Measurements from ENCODE around the gene ARHGAP10.

ARHGAP10 gene

DNA sequence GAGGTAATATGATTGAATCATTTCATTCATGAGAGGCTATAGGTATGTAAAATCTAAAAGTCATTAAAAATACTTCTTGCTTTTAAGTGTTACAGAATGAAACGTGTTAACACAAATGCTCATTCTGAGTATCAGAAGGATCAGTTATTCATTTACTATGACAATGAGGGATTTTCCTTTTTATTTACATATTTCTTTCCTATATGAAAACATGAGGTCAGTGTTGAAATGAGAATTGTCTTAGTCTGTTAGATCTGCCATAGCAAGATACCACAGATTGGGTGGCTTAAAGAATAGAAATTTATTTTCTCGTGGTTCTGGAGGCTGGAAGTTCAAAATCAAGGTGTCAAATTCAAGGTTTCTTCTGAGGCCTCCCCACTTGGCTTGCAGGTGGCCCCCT, 181.2 kb downstream of the ARHGAP10 start:
- H3K9me3 Mint-ChIP-seq, result no peaks in the 10 kb centered on the region
- H3K36me3 Mint-ChIP-seq (ENCODE audit: low read depth), result peaks cover 53% of the 10 kb centered on the region
- TF ChIP-seq, protein P1, sequence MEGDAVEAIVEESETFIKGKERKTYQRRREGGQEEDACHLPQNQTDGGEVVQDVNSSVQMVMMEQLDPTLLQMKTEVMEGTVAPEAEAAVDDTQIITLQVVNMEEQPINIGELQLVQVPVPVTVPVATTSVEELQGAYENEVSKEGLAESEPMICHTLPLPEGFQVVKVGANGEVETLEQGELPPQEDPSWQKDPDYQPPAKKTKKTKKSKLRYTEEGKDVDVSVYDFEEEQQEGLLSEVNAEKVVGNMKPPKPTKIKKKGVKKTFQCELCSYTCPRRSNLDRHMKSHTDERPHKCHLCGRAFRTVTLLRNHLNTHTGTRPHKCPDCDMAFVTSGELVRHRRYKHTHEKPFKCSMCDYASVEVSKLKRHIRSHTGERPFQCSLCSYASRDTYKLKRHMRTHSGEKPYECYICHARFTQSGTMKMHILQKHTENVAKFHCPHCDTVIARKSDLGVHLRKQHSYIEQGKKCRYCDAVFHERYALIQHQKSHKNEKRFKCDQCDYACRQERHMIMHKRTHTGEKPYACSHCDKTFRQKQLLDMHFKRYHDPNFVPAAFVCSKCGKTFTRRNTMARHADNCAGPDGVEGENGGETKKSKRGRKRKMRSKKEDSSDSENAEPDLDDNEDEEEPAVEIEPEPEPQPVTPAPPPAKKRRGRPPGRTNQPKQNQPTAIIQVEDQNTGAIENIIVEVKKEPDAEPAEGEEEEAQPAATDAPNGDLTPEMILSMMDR (IDR thresholded peaks at IDR 0.05), result no peak
- H3K4me3 Mint-ChIP-seq, result no peak overlapping the region
- H3K4me1 Mint-ChIP-seq, result no peaks in the 10 kb centered on the region
- no peak overlapping the region for H3K27ac Mint-ChIP-seq
- DNase-seq, result no peak
- H3K27me3 Mint-ChIP-seq (ENCODE audit: low read depth, poor library complexity), result no peaks in the 10 kb centered on the region

DNA sequence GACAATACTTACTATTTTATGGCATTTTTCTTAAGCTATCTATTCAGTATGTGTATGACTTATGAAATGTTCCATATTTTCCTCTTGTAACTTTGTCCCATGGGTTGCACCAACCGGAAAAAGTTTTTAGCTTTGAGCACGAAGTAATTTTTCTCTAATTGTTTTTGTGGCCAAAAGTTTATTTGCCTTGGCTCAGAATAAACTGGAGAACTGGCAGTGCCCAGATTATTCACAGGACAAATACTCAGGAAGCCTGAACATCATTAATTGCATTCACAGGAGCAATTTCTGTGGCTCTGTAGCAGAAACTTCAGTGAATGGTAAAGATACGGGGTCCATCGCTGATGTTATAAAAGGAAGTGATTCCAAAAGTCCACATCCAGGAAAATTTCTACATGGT, 184.5 kb downstream of the ARHGAP10 start:
- Mint-ChIP-seq H3K27ac (no peak overlapping the region), H3K4me1 (no peaks in the 10 kb centered on the region), H3K9me3 (no peaks in the 10 kb centered on the region), H3K4me3 (no peak overlapping the region), H3K27me3 (ENCODE audit: low read depth, poor library complexity) (peaks cover 4% of the 10 kb centered on the region), H3K36me3 (ENCODE audit: low read depth) (peaks cover 46% of the 10 kb centered on the region)
- TF ChIP-seq, protein P1 (IDR thresholded peaks at IDR 0.05), result no peak
- DNase-seq, result no peak

DNA sequence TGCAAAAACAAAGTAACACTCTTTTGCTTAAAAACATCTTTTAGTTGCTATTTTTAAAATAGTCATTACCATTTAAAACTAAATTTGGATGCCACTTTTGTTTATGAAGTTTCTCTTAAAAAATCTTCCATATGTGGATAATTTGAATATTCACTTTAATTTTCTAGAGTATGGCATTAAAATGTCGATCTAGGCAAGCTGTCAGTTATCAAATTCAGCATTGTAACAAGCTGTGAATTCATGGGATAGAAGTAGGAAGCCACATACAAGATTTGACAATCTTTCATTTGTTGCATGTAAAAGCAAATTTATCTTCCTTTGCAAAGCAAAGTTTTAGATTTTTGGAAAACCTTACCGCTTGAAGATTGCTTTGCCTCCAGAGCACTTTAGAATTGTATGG, 191.5 kb downstream of the ARHGAP10 start:
- no peak for DNase-seq
- peaks cover 5% of the 10 kb centered on the region for H3K4me1 Mint-ChIP-seq
- TF ChIP-seq, protein P1 (IDR thresholded peaks at IDR 0.05), result no peak
- H3K4me3 Mint-ChIP-seq, result no peak overlapping the region
- no peaks in the 10 kb centered on the region for H3K9me3 Mint-ChIP-seq
- H3K27me3 Mint-ChIP-seq (ENCODE audit: low read depth, poor library complexity), result peaks cover 4% of the 10 kb centered on the region
- H3K36me3 Mint-ChIP-seq (ENCODE audit: low read depth), result peaks cover 34% of the 10 kb centered on the region
- no peak overlapping the region for H3K27ac Mint-ChIP-seq

DNA sequence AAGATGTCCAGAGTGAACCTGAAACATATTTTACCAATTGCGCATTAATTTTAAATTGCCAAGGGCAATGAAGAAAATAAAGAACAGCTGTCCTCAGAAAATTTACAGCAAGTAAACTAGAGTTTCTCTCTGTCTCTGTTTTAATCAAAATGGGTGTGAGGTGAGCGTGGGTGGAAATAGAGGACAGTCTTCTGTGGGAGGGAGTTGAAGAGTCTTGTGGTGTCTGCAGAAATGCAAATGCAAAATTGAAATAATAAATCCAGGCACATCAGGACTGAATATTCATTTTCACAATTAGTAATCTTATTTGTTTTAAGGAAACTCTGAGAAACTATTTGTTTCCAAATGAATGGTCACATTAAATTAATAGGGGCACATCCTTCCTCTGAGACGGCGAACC, 192.0 kb downstream of the ARHGAP10 start:
- H3K36me3 Mint-ChIP-seq (ENCODE audit: low read depth), result peaks cover 34% of the 10 kb centered on the region

DNA sequence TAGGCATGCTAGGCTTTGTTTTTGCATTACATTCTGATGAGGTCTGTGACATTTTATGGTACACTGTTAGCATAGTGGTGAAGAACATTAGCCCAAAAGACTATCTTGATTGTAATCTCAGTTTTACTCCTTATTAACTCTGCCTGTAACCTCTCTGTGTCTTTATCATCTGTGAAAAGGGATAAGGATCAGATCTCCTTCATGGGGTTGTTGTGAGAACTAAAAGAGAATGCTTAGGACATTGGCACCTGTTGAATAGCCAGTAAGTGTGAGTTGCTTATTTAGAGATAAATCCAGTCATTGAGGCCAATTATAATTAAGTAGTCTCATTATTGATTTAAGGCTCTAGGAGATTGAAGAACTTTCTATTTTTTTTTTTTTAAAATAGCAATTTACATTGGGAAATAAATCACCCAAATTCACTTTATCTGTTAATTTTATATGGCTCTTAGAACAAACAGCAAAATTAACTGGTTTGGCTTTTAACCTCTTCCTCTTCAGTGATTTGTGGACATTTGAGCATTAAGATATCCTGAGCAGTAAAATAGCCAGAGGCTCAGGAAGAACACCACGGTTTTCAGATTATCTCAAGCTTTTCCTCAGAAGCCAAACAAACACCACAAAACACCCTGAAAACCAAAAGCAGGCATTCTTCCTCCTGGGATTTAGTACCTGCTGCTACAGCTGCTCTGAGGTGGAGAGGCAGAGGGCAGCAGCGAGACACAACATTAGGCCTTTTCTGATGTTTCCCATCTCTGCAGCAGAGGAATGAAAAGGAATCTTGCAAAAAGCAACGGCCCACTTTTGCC, 192.9 kb downstream of the ARHGAP10 start:
- peaks cover 27% of the 10 kb centered on the region for H3K36me3 Mint-ChIP-seq (ENCODE audit: low read depth)
- TF ChIP-seq, protein P1 (IDR thresholded peaks at IDR 0.05), result peak; percentile 42
- H3K4me1 Mint-ChIP-seq, result peaks cover 5% of the 10 kb centered on the region
- H3K4me3 Mint-ChIP-seq, result no peak overlapping the region
- DNase-seq, result peak; percentile 33
- H3K27ac Mint-ChIP-seq, result no peak overlapping the region
- H3K9me3 Mint-ChIP-seq, result no peaks in the 10 kb centered on the region
- peaks cover 3% of the 10 kb centered on the region for H3K27me3 Mint-ChIP-seq (ENCODE audit: low read depth, poor library complexity)

More for the DNA sequence above, 192.0 kb downstream of the ARHGAP10 start:
- no peak for DNase-seq
- TF ChIP-seq, protein P1 (IDR thresholded peaks at IDR 0.05), result no peak
- Mint-ChIP-seq H3K4me1 (peaks cover 5% of the 10 kb centered on the region), H3K27ac (no peak overlapping the region), H3K9me3 (no peaks in the 10 kb centered on the region), H3K27me3 (ENCODE audit: low read depth, poor library complexity) (peaks cover 4% of the 10 kb centered on the region), H3K4me3 (no peak overlapping the region)

All from nephron progenitor cell (in vitro differentiated cells).